Measurements from ENCODE around the gene TBC1D8.

TBC1D8 gene

GRCh38 chr2:101111917-101112771, 39.0 kb downstream of the TBC1D8 start:
- DNase-seq (ENCODE audit: low read depth): no peak

- no peak for DNase-seq (ENCODE audit: low read depth)
These were observed 39.8 kb downstream of the TBC1D8 start for GRCh38 chr2:101111262-101111838.

- DNase-seq (ENCODE audit: low read depth): no peak
These were observed 41.6 kb downstream of the TBC1D8 start for GRCh38 chr2:101109451-101110118.

- no peak for DNase-seq (ENCODE audit: low read depth)
These were observed 42.8 kb downstream of the TBC1D8 start for GRCh38 chr2:101108357-101108756.

GRCh38 chr2:101107241-101107640, 43.9 kb downstream of the TBC1D8 start:
- no peak for DNase-seq (ENCODE audit: low read depth)

GRCh38 chr2:101106453-101107181, 44.6 kb downstream of the TBC1D8 start:
- no peak for DNase-seq (ENCODE audit: low read depth)

- DNase-seq (ENCODE audit: low read depth): no peak
These were observed 45.5 kb downstream of the TBC1D8 start for GRCh38 chr2:101105654-101106053.

- no peak for DNase-seq (ENCODE audit: low read depth)
These were observed 53.5 kb downstream of the TBC1D8 start for GRCh38 chr2:101097638-101098037.

GRCh38 chr2:101096619-101097142, 54.5 kb downstream of the TBC1D8 start:
- no peak for DNase-seq (ENCODE audit: low read depth)

- DNase-seq (ENCODE audit: low read depth): no peak
These were observed 56.8 kb downstream of the TBC1D8 start for GRCh38 chr2:101094351-101094750.

GRCh38 chr2:101089942-101090799, 61.0 kb downstream of the TBC1D8 start:
- DNase-seq (ENCODE audit: low read depth): no peak

- no peak for DNase-seq (ENCODE audit: low read depth)
These were observed 61.8 kb downstream of the TBC1D8 start for GRCh38 chr2:101089419-101089818.

- DNase-seq (ENCODE audit: low read depth): no peak
These were observed 63.5 kb downstream of the TBC1D8 start for GRCh38 chr2:101087638-101088037.

GRCh38 chr2:101083613-101084012, 67.6 kb downstream of the TBC1D8 start:
- no peak for DNase-seq (ENCODE audit: low read depth)

GRCh38 chr2:101082998-101083397, 68.2 kb downstream of the TBC1D8 start:
- DNase-seq (ENCODE audit: low read depth): no peak

GRCh38 chr2:101081375-101081907, 69.7 kb downstream of the TBC1D8 start:
- no peak for DNase-seq (ENCODE audit: low read depth)

- no peak for DNase-seq (ENCODE audit: low read depth)
These were observed 70.7 kb downstream of the TBC1D8 start for GRCh38 chr2:101080211-101081068.

GRCh38 chr2:101076581-101076980, 74.6 kb downstream of the TBC1D8 start:
- no peak for DNase-seq (ENCODE audit: low read depth)

GRCh38 chr2:101064868-101065549, 86.2 kb downstream of the TBC1D8 start:
- DNase-seq (ENCODE audit: low read depth): no peak

Measured in non-pigmented ciliary epithelial cell (primary cell).